ENCODE results near the gene TBC1D22A. TPM values are rescaled to one million over a fixed set of nuclear protein-coding genes. Genes with fewer than 3 reads are reported as not detected.

The TBC1D22A gene
- total and polyA plus RNA-seq, 8 donors, result 14.4 to 33.5 (median 15.7) TPM

- no peaks in the 10 kb centered on the region for H3K4me1 ChIP-seq
- intact Hi-C loops (cut with DNase I), result no loop called here
- H3K36me3 ChIP-seq, result peaks cover 0 to 4% of the 10 kb centered on the region in 2 donors
- no peak overlapping the region for H3K27ac ChIP-seq
- DNase-seq (no peak), ATAC-seq (no peak)
- no peak for TF ChIP-seq CTCF (IDR thresholded peaks at IDR 0.05)
- H3K27me3 ChIP-seq, result no peaks in the 10 kb centered on the region
- no peak overlapping the region for H3K4me3 ChIP-seq
- no peaks in the 10 kb centered on the region for H3K9me3 ChIP-seq
These were observed 305.6 kb downstream of the TBC1D22A start for GRCh38 chr22:47067911-47068625.

- DNase-seq (no peak), ATAC-seq (no peak)
- no peak overlapping the region for H3K27ac ChIP-seq
- H3K9me3 ChIP-seq, result no peaks in the 10 kb centered on the region
- intact Hi-C loops (cut with DNase I), result no loop called here
- H3K36me3 ChIP-seq, result no peaks in the 10 kb centered on the region
- no peaks in the 10 kb centered on the region for H3K4me1 ChIP-seq
- no peak for TF ChIP-seq CTCF (IDR thresholded peaks at IDR 0.05)
- H3K4me3 ChIP-seq, result no peak overlapping the region
- no peaks in the 10 kb centered on the region for H3K27me3 ChIP-seq
These were observed 306.2 kb downstream of the TBC1D22A start for GRCh38 chr22:47068626-47068996.

- Histone ChIP-seq H3K9me3 (peaks cover 0 to 4% of the 10 kb centered on the region in 2 donors), H3K27me3 (no peaks in the 10 kb centered on the region), H3K27ac (no peak overlapping the region), H3K4me1 (no peaks in the 10 kb centered on the region), H3K36me3 (peaks cover 0 to 3% of the 10 kb centered on the region in 2 donors), H3K4me3 (no peak overlapping the region)
- no peak for ATAC-seq
- no peak for TF ChIP-seq CTCF (IDR thresholded peaks at IDR 0.05)
- DNase-seq, result no peak
- intact Hi-C loops (cut with DNase I), result no loop called here
These were observed 306.8 kb downstream of the TBC1D22A start for GRCh38 chr22:47069270-47069669.

- H3K4me3 ChIP-seq, result no peak overlapping the region
- peak in 1 of 4 donors; percentile 51 for DNase-seq
- peaks cover 0 to 9% of the 10 kb centered on the region in 2 donors for H3K36me3 ChIP-seq
- no peaks in the 10 kb centered on the region for H3K4me1 ChIP-seq
- TF ChIP-seq CTCF (IDR thresholded peaks at IDR 0.05), result no peak
- no peaks in the 10 kb centered on the region for H3K27me3 ChIP-seq
- intact Hi-C loops (cut with DNase I), result no loop called here
- H3K27ac ChIP-seq, result no peak overlapping the region
- H3K9me3 ChIP-seq, result peaks cover 0 to 21% of the 10 kb centered on the region in 2 donors
- no peak for ATAC-seq
These were observed 308.8 kb downstream of the TBC1D22A start for GRCh38 chr22:47071078-47071806.

All from left lung (tissue), 10 donors.